ENCODE results near the gene NUDT8. TPM values are rescaled to one million over a fixed set of nuclear protein-coding genes. Genes with fewer than 3 reads are reported as not detected.

Gene NUDT8
- total and polyA plus RNA-seq, 9 of the 15 experiments (the other 6 are each of a cell fraction or from before 2014, with no cell fraction given): 0.23 to 27.8 (median 5.0) TPM

- no peak for DNase-seq (ENCODE audit: extremely low read depth in 1 of 4, low spot score in 3 of 4)
- TF ChIP-seq ZNF121 (CRISPR knock-in tag; conservative IDR thresholded peaks at IDR 0.05) (peak; percentile 91), TCF7 (IDR thresholded peaks at IDR 0.05; ENCODE audit: borderline replicate concordance) (no peak), USF1 (CRISPR knock-in tag; IDR thresholded peaks at IDR 0.05) (no peak), ZNF324 (CRISPR knock-in tag; IDR thresholded peaks at IDR 0.05) (no peak)
- Histone ChIP-seq H4K20me1 (replicated peaks; ENCODE audit: control insufficient read depth, insufficient read depth, low read length) (peaks cover 3% of the 10 kb centered on the region; the same call in 1 of the 2 replicates), H3K4me2 (ENCODE audit: insufficient read depth, low read length) (no peak overlapping the region), H3K9me1 (ENCODE audit: control insufficient read depth, insufficient read depth, low read length) (no peaks in the 10 kb centered on the region), H3K27ac (ENCODE audit: extremely low read depth, low read depth, low read length) (no peak overlapping the region), H3K9me3 (replicated peaks; ENCODE audit: control insufficient read depth, insufficient read depth, low read depth, low read length) (no peaks in the 10 kb centered on the region; the same call in none of the 2 replicates), H3K4me1 (replicated peaks in 1 of 2; ENCODE audit: control insufficient read depth in 2 of 2, insufficient read depth in 2 of 2, low read length in 2 of 2) (peaks cover 0 to 12% of the 10 kb centered on the region in 2 experiments; a peak in 1 of 5 replicates), H3K27me3 (ENCODE audit: control insufficient read depth in 2 of 2, insufficient read depth in 2 of 2, low read length in 2 of 2) (peaks cover 2 to 23% of the 10 kb centered on the region in 2 experiments; a peak in 4 of 5 replicates), H3K36me3 (ENCODE audit: control insufficient read depth, insufficient read depth, low read length) (no peaks in the 10 kb centered on the region), H3K79me2 (ENCODE audit: control insufficient read depth, insufficient read depth, low read length) (no peaks in the 10 kb centered on the region), H3K4me3 (no peak overlapping the region), H3K9ac (ENCODE audit: insufficient read depth in 1 of 2, low read depth in 2 of 2, low read length in 2 of 2) (no peak overlapping the region), H2AFZ (ENCODE audit: low read depth, low read length) (no peak overlapping the region)
- no peak for ATAC-seq
- WGBS (ENCODE audit: insufficient coverage, low coverage, missing lambda C conversion rate): 26% methylated on average over 15 of the region's 15 CpGs
- BruUV-seq (replicated peaks): no TSS peak
- FAIRE-seq: no peak
- ChIA-PET CTCF (ENCODE audit: low intra/inter-chr PET ratio) (no interaction called here), POLR2A (no interaction called here)
- intact Hi-C loops (cut with micrococcal nuclease): no loop called here
- in situ Hi-C loops (cut with MboI): loop anchor here (5.0 kb wide), 1 partner anchor 81 kb away; no protein-coding TSS in a partner anchor
Measured at GRCh38 chr11:67652965-67653845, 23.5 kb upstream of the NUDT8 start.

Data from K562 (cell line).